ENCODE results near the gene DENND6A.

The DENND6A gene

GRCh38 chr3:57659004-57659673, 33.7 kb downstream of the DENND6A start:
- H3K27me3 ChIP-seq (replicated peaks; ENCODE audit: insufficient read depth, low read length) = no peaks in the 10 kb centered on the region
- H3K27ac ChIP-seq (ENCODE audit: low read length) = no peak overlapping the region
- no peak for DNase-seq
- no peak overlapping the region for H3K4me3 ChIP-seq (ENCODE audit: low read length)
- H3K9me2 ChIP-seq (replicated peaks; ENCODE audit: insufficient read depth, low read length) = no peaks in the 10 kb centered on the region
- no peak overlapping the region for H3K4me2 ChIP-seq (ENCODE audit: low read depth, low read length)
- no peaks in the 10 kb centered on the region for H3F3A ChIP-seq (ENCODE audit: insufficient read depth, low read length)
- no peaks in the 10 kb centered on the region for H4K20me1 ChIP-seq (ENCODE audit: insufficient read depth, low read length)
- no peaks in the 10 kb centered on the region for H3K4me1 ChIP-seq (ENCODE audit: low read length)
- H3K79me2 ChIP-seq (ENCODE audit: low read length) = no peaks in the 10 kb centered on the region
- H3K9ac ChIP-seq (ENCODE audit: low read length) = no peak overlapping the region
- H3K9me3 ChIP-seq (replicated peaks; ENCODE audit: insufficient read depth, low read length) = no peaks in the 10 kb centered on the region
- H3K36me3 ChIP-seq (replicated peaks; ENCODE audit: insufficient read depth, low read length) = no peaks in the 10 kb centered on the region
- H2AFZ ChIP-seq (ENCODE audit: low read length) = no peak overlapping the region
- TF ChIP-seq, protein P1, sequence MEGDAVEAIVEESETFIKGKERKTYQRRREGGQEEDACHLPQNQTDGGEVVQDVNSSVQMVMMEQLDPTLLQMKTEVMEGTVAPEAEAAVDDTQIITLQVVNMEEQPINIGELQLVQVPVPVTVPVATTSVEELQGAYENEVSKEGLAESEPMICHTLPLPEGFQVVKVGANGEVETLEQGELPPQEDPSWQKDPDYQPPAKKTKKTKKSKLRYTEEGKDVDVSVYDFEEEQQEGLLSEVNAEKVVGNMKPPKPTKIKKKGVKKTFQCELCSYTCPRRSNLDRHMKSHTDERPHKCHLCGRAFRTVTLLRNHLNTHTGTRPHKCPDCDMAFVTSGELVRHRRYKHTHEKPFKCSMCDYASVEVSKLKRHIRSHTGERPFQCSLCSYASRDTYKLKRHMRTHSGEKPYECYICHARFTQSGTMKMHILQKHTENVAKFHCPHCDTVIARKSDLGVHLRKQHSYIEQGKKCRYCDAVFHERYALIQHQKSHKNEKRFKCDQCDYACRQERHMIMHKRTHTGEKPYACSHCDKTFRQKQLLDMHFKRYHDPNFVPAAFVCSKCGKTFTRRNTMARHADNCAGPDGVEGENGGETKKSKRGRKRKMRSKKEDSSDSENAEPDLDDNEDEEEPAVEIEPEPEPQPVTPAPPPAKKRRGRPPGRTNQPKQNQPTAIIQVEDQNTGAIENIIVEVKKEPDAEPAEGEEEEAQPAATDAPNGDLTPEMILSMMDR (IDR thresholded peaks at IDR 0.05; ENCODE audit: low read length) = no peak
- TF ChIP-seq EZH2phosphoT487 (IDR thresholded peaks at IDR 0.05; ENCODE audit: low read length) = no peak
- TF ChIP-seq EZH2 (optimal IDR thresholded peaks at IDR 0.05; ENCODE audit: low read depth, low read length) = no peak

DNA sequence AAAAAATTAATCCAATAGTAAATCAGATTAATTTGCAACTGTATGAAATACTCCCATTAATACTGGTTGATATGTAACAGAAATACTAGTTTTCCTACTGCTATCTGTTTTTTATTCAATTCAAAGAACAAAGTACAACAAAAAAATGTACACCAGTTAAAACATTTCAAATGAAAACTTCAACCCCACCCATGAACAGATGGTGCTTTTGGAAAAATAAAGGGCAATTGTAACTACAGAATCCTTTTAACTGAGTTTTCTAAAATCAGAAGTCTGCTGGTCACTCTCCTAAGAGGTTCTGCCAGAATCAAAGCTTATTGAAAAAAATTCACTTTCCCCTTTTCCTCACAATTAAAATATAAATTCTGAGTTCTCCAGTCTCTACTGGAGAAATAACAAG, 34.3 kb downstream of the DENND6A start:
- no peak for DNase-seq
- no peaks in the 10 kb centered on the region for H3K27me3 ChIP-seq (replicated peaks; ENCODE audit: insufficient read depth, low read length)
- no peak overlapping the region for H3K27ac ChIP-seq (ENCODE audit: low read length)
- no peaks in the 10 kb centered on the region for H3K9me3 ChIP-seq (replicated peaks; ENCODE audit: insufficient read depth, low read length)
- H3K4me3 ChIP-seq (ENCODE audit: low read length) = no peak overlapping the region
- no peaks in the 10 kb centered on the region for H3K36me3 ChIP-seq (replicated peaks; ENCODE audit: insufficient read depth, low read length)
- H3K9ac ChIP-seq (ENCODE audit: low read length) = no peak overlapping the region
- H3K9me2 ChIP-seq (replicated peaks; ENCODE audit: insufficient read depth, low read length) = no peaks in the 10 kb centered on the region
- H4K20me1 ChIP-seq (ENCODE audit: insufficient read depth, low read length) = no peaks in the 10 kb centered on the region
- no peaks in the 10 kb centered on the region for H3K79me2 ChIP-seq (ENCODE audit: low read length)
- no peak overlapping the region for H2AFZ ChIP-seq (ENCODE audit: low read length)
- no peaks in the 10 kb centered on the region for H3K4me1 ChIP-seq (ENCODE audit: low read length)
- TF ChIP-seq, protein P1 (IDR thresholded peaks at IDR 0.05; ENCODE audit: low read length) = no peak
- H3F3A ChIP-seq (ENCODE audit: insufficient read depth, low read length) = no peaks in the 10 kb centered on the region
- no peak overlapping the region for H3K4me2 ChIP-seq (ENCODE audit: low read depth, low read length)

GRCh38 chr3:57655727-57656126, 37.1 kb downstream of the DENND6A start:
- H3K9me2 ChIP-seq (replicated peaks; ENCODE audit: insufficient read depth, low read length) = no peaks in the 10 kb centered on the region

More at GRCh38 chr3:57655727-57656126, 37.1 kb downstream of the DENND6A start:
- Histone ChIP-seq H3K9me3 (replicated peaks; ENCODE audit: insufficient read depth, low read length) (no peaks in the 10 kb centered on the region), H3K36me3 (replicated peaks; ENCODE audit: insufficient read depth, low read length) (no peaks in the 10 kb centered on the region), H3K9ac (ENCODE audit: low read length) (no peak overlapping the region), H4K20me1 (ENCODE audit: insufficient read depth, low read length) (no peaks in the 10 kb centered on the region), H3K27me3 (replicated peaks; ENCODE audit: insufficient read depth, low read length) (no peaks in the 10 kb centered on the region), H3K79me2 (ENCODE audit: low read length) (no peaks in the 10 kb centered on the region), H3K4me1 (ENCODE audit: low read length) (no peaks in the 10 kb centered on the region), H3F3A (ENCODE audit: insufficient read depth, low read length) (no peaks in the 10 kb centered on the region), H3K4me2 (ENCODE audit: low read depth, low read length) (no peak overlapping the region), H3K4me3 (ENCODE audit: low read length) (no peak overlapping the region), H3K27ac (ENCODE audit: low read length) (no peak overlapping the region), H2AFZ (ENCODE audit: low read length) (no peak overlapping the region)
- no peak for TF ChIP-seq EZH2 (optimal IDR thresholded peaks at IDR 0.05; ENCODE audit: low read depth, low read length)
- TF ChIP-seq, protein P1 (IDR thresholded peaks at IDR 0.05; ENCODE audit: low read length) = no peak
- TF ChIP-seq EZH2phosphoT487 (IDR thresholded peaks at IDR 0.05; ENCODE audit: low read length) = no peak
- no peak for DNase-seq

Measured in MM.1S (cell line).